ENCODE results near the gene RELL1. TPM values are rescaled to one million over a fixed set of nuclear protein-coding genes. Genes with fewer than 3 reads are reported as not detected.

Gene RELL1
- polyA plus RNA-seq, 1 donor from 2014 or later = 0.47 TPM

DNA sequence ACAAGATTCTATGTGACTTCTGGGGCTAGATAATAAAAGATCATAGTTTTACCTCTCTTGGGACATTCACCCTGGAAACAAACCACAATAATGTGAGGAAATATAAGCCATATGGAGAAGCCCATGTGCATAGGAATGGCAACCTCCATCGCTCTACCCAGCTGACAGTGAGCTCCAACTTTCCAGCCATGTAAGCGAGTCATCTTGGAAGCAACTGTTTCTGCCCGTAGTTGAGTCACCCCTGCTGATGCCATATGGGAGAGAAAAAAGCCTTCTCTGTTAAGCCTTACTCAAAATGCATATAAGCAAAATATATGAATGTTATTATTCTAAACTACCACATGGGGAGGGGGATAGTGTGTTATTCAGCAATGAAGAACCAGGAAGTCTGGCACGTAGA, 31.4 kb upstream of the RELL1 start:
- no peak overlapping the region for H2AFZ ChIP-seq (ENCODE audit: low read depth, low read length)
- TF ChIP-seq TAF1 (IDR thresholded peaks at IDR 0.05; ENCODE audit: low read depth) (no peak), RAD21 (conservative IDR thresholded peaks at IDR 0.05) (no peak), SMC3 (conservative IDR thresholded peaks at IDR 0.05; ENCODE audit: poor library complexity) (no peak), EZH2 (IDR thresholded peaks at IDR 0.05; ENCODE audit: borderline replicate concordance, insufficient read depth, low read length, poor library complexity, severe bottlenecking) (no peak), POLR2AphosphoS5 (IDR thresholded peaks at IDR 0.05) (no peak)
- TF ChIP-seq, protein P1, sequence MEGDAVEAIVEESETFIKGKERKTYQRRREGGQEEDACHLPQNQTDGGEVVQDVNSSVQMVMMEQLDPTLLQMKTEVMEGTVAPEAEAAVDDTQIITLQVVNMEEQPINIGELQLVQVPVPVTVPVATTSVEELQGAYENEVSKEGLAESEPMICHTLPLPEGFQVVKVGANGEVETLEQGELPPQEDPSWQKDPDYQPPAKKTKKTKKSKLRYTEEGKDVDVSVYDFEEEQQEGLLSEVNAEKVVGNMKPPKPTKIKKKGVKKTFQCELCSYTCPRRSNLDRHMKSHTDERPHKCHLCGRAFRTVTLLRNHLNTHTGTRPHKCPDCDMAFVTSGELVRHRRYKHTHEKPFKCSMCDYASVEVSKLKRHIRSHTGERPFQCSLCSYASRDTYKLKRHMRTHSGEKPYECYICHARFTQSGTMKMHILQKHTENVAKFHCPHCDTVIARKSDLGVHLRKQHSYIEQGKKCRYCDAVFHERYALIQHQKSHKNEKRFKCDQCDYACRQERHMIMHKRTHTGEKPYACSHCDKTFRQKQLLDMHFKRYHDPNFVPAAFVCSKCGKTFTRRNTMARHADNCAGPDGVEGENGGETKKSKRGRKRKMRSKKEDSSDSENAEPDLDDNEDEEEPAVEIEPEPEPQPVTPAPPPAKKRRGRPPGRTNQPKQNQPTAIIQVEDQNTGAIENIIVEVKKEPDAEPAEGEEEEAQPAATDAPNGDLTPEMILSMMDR (IDR thresholded peaks at IDR 0.05; ENCODE audit: poor library complexity, severe bottlenecking) = no peak

DNA sequence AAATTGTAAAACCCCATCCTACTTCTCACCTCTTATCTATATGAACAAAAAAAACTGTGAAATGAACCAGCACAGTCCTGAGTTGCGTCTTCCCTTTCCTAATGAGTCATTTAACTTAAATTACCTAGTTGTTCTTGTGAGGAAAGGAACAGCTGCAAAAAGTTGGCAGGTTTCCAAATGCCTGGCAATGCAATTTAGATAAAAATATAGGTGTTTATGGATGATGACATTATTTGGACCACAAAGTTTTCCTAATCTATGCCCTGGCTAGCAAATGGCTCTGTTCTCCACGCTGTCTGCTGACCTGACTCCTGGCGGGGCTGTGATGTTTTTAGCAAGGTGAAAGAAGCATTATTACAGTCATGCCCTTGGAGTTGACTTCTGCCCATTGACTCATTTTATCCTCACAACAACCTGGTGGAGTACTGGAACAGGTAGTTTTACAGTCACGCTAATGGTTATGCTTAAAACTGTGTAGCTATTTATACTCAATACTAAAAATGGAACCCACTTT, 29.8 kb upstream of the RELL1 start:
- Histone ChIP-seq H4K20me1 (ENCODE audit: insufficient read depth) (no peaks in the 10 kb centered on the region), H3K27me3 (ENCODE audit: insufficient read depth, low read depth, low read length) (no peaks in the 10 kb centered on the region), H3K79me2 (replicated peaks; ENCODE audit: insufficient read depth, low read length) (no peaks in the 10 kb centered on the region), H3K9ac (ENCODE audit: low read length) (no peak overlapping the region), H3K4me3 (ENCODE audit: low read length) (no peak overlapping the region), H3K9me2 (ENCODE audit: insufficient read depth, low read length) (no peaks in the 10 kb centered on the region), H3K27ac (ENCODE audit: low read length) (no peak overlapping the region), H3K4me2 (ENCODE audit: low read length) (no peak overlapping the region), H3F3A (ENCODE audit: insufficient read depth, low read length, poor library complexity, severe bottlenecking) (no peaks in the 10 kb centered on the region), H2AFZ (ENCODE audit: low read depth, low read length) (no peak overlapping the region), H3K36me3 (ENCODE audit: insufficient read depth, low read length) (no peaks in the 10 kb centered on the region), H3K9me3 (ENCODE audit: low read length) (no peaks in the 10 kb centered on the region)
- TF ChIP-seq TAF1 (IDR thresholded peaks at IDR 0.05; ENCODE audit: low read depth) = no peak

More for the DNA sequence above, 31.4 kb upstream of the RELL1 start:
- no peaks in the 10 kb centered on the region for H4K20me1 ChIP-seq (ENCODE audit: insufficient read depth)
- no peak overlapping the region for H3K4me3 ChIP-seq (ENCODE audit: low read length)
- H3K9me3 ChIP-seq (ENCODE audit: low read length) = no peaks in the 10 kb centered on the region
- H3K27me3 ChIP-seq (ENCODE audit: insufficient read depth, low read depth, low read length) = no peaks in the 10 kb centered on the region
- H3K9me2 ChIP-seq (ENCODE audit: insufficient read depth, low read length) = no peaks in the 10 kb centered on the region
- H3K4me2 ChIP-seq (ENCODE audit: low read length) = no peak overlapping the region
- no peaks in the 10 kb centered on the region for H3K79me2 ChIP-seq (replicated peaks; ENCODE audit: insufficient read depth, low read length)
- H3K9ac ChIP-seq (ENCODE audit: low read length) = no peak overlapping the region
- no peaks in the 10 kb centered on the region for H3F3A ChIP-seq (ENCODE audit: insufficient read depth, low read length, poor library complexity, severe bottlenecking)
- H3K27ac ChIP-seq (ENCODE audit: low read length) = no peak overlapping the region
- no peaks in the 10 kb centered on the region for H3K36me3 ChIP-seq (ENCODE audit: insufficient read depth, low read length)

DNA sequence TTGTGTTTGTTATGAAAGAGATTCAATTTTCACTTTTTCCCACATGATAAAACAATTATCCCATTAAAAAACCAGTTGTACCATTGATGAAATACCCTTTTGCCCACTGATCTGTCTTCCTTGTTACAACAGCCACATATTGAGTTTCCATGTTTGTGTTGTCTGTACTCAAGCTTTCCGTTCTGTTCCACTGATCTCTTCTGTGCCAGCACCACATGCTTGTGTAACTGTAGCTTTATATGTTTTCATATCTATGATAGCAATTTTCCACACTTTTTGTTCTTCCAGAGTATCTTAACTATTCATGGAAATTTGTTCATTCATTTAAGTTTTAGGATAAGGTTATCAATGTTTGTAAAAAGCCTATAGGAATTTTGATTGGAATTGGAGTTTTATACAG, 24.3 kb upstream of the RELL1 start:
- Histone ChIP-seq H3K4me2 (ENCODE audit: low read length) (no peak overlapping the region), H3K9ac (ENCODE audit: low read length) (no peak overlapping the region), H2AFZ (ENCODE audit: low read depth, low read length) (no peak overlapping the region), H4K20me1 (ENCODE audit: insufficient read depth) (no peaks in the 10 kb centered on the region), H3K9me2 (ENCODE audit: insufficient read depth, low read length) (no peaks in the 10 kb centered on the region), H3K27ac (ENCODE audit: low read length) (no peak overlapping the region), H3K4me3 (ENCODE audit: low read length) (no peak overlapping the region), H3K79me2 (replicated peaks; ENCODE audit: insufficient read depth, low read length) (no peaks in the 10 kb centered on the region), H3F3A (ENCODE audit: insufficient read depth, low read length, poor library complexity, severe bottlenecking) (no peaks in the 10 kb centered on the region), H3K36me3 (ENCODE audit: insufficient read depth, low read length) (no peaks in the 10 kb centered on the region), H3K9me3 (ENCODE audit: low read length) (no peaks in the 10 kb centered on the region), H3K27me3 (ENCODE audit: insufficient read depth, low read depth, low read length) (no peaks in the 10 kb centered on the region)
- TF ChIP-seq TAF1 (IDR thresholded peaks at IDR 0.05; ENCODE audit: low read depth) = no peak
- TF ChIP-seq, protein P1 (IDR thresholded peaks at IDR 0.05; ENCODE audit: poor library complexity, severe bottlenecking) = no peak

All from neural cell (in vitro differentiated cells).